Cerebellar cortex (tissue), 1 donor: ENCODE results near the gene CDR2.
A peak's percentile ranks its signal among the peaks of the same experiment; 100 is the strongest.
"Not testable (repeated sequence)": the region's sequence is repeated elsewhere in the genome, so short reads cannot be mapped to it uniquely, and the experiment has no call there.

ENCODE experiments used
- DNase-seq: peaks from one replicate; pipeline ENCODE4 v3.0.0-alpha.2; 2015; ENCODE audit warnings: low spot score

CDR2 gene

GRCh38 chr16:22374311-22375116 lies at the start of gene CDR2:
CDR2 (minus strand) TSS chr16:22374619; CDS start chr16:22374309, 310 bp downstream.
- DNase-seq, result peak; percentile 97

GRCh38 chr16:22423716-22424115 lies 49.3 kb upstream of the CDR2 start:
- no peak for DNase-seq

GRCh38 chr16:22421136-22421535 lies 46.7 kb upstream of the CDR2 start:
- DNase-seq, result no peak

GRCh38 chr16:22420606-22421135 lies 46.3 kb upstream of the CDR2 start:
- no peak for DNase-seq

GRCh38 chr16:22419908-22420307 lies 45.5 kb upstream of the CDR2 start:
- DNase-seq, result no peak

GRCh38 chr16:22418826-22419225 lies 44.4 kb upstream of the CDR2 start:
- DNase-seq, result no peak

GRCh38 chr16:22417798-22418197 lies 43.4 kb upstream of the CDR2 start:
- not testable (repeated sequence) for DNase-seq

GRCh38 chr16:22417019-22417418 lies 42.6 kb upstream of the CDR2 start:
- DNase-seq, result no peak

GRCh38 chr16:22413819-22414218 lies 39.4 kb upstream of the CDR2 start:
- no peak for DNase-seq

GRCh38 chr16:22407486-22407885 lies 33.1 kb upstream of the CDR2 start:
- no peak for DNase-seq

- no peak for DNase-seq
These were observed 27.8 kb upstream of the CDR2 start for GRCh38 chr16:22402191-22402590.

- DNase-seq, result no peak
These were observed 26.5 kb upstream of the CDR2 start for GRCh38 chr16:22400900-22401299.

- DNase-seq, result no peak
These were observed 23.5 kb upstream of the CDR2 start for GRCh38 chr16:22397931-22398330.

- no peak for DNase-seq
These were observed 23.0 kb upstream of the CDR2 start for GRCh38 chr16:22397464-22397863.

GRCh38 chr16:22395960-22396359 lies 21.5 kb upstream of the CDR2 start:
- DNase-seq, result no peak

GRCh38 chr16:22394121-22394520 lies 19.7 kb upstream of the CDR2 start:
- no peak for DNase-seq

GRCh38 chr16:22388101-22388644 lies 13.8 kb upstream of the CDR2 start:
- no peak for DNase-seq

GRCh38 chr16:22386976-22387375 lies 12.6 kb upstream of the CDR2 start:
- DNase-seq, result no peak

- DNase-seq, result no peak
These were observed 10.8 kb upstream of the CDR2 start for GRCh38 chr16:22385196-22385595.

- DNase-seq, result no peak
These were observed 9.4 kb upstream of the CDR2 start for GRCh38 chr16:22383827-22384226.

- DNase-seq, result no peak
These were observed 7.0 kb upstream of the CDR2 start for GRCh38 chr16:22381392-22381791.

GRCh38 chr16:22380529-22380928 lies 6.1 kb upstream of the CDR2 start:
- DNase-seq, result no peak

- no peak for DNase-seq
These were observed 5.2 kb upstream of the CDR2 start for GRCh38 chr16:22379656-22380055.
